UCSD-AML1 (cell line): ENCODE measurements around the gene AAGAB.

Experiments
- DNase-seq: peaks from one replicate; lab custom pipeline; 2025; ENCODE audit not compliant: unreplicated experiment; lab: John Stamatoyannopoulos, UW

The AAGAB gene

DNA sequence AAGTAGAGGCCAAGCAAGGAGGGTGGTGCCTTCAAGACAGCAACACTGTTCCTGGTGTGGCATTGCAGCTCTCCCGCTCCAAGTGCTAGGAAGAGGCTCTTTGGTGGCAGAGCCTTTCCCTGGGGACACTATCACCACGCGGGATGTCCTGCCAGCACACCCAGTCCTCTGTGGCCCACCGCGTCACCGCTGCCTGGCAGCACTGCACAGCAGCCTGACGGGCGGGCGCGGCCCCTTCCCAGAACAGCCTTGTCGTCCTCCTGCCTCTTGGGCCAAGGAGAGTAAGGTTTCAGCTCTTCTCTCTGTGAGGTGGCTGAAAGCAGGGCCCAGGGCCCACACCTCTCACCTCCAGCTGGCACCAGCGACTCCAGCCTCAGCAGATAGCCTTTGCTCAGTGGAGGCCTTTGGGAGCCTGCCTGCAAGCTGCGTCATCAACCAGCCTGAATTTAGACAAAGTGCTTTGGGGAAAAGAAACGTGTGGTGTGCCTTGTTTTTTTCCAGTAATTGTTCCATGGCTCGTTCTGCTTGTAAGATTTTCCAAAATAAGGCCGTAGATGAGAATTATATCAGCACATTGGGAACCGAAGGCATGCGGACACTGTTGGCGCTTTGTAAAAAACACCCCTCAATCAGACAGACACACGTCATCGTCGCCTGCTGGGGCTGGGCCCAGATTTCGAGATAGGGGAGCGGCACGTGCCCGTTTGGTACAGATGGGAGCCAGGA lies 65.0 kb downstream of the AAGAB start:
- no peak for DNase-seq

DNA sequence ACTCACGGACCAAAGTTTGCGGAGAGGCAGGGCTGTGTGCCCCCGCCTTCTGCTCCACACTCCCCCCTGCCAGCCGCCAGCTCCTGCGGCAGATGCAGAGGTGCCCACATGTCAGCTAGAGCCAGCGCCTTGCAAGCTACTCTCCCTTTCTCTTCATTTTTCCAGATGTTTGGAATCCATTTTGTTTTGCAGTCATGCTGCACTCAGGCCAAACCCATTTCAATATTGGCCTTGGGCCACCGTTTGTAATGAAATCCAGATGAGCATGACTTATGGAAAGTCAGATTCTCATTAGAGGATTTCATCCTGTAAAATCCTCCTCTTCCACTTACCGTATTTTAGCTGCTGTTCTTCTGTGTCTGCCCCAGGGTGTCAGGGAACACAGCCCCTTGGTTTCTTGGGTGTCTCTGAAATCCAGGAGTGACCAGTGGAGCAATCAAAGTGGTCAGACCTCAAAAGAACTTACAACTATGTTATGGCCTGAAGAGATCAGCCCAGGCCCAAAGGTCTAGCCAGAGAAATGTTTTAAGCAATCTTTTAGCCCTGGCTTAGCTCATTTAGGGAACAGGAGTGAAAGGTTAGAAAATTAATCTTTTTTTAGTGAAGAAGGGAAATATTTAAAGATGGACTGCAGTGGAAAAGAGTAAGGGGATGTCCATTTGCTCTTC lies 65.8 kb downstream of the AAGAB start:
- DNase-seq, result no peak

DNA sequence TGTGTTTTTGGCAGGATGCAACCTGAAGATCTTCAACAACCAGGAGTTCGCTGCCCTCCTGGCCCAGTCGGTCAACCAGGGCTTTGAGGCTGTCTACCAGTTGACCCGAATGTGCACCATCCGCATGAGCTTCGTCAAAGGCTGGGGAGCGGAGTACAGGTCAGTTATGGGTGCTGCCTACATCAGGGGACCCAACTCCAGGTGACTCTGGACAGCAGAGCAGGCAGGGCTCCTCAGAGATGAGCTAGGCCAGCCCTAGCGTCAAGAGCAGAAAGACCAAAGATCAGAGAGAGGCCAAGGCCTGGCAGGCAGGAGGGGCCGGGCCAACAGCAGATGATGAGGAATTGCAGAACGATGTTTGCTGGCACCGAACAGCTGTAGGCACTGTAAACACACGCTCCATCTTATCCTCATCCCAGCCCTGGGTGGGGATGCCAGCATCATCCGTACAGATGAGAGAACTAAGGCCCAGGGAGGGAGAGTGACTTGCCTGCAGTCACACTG lies 67.1 kb downstream of the AAGAB start:
- no peak for DNase-seq

DNA sequence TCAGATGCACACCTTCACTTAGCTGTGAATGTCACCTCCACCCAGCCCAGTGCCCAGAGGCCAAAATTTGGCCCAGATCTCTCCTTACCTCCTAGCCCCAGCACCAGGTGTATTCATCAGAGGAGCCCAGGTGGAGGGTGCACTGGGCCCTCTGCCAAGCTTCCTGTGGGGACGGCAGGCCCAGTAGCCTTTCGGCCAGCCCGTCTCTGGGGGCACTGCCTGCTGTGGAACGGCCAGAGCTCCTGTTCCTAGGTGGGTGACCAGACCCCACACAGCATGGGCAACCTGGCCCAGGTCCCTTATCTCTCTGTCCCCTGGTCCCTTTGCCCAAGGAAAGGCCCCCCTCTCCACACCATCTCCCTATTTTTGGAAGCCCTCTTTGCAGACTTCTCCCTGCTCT lies 67.8 kb downstream of the AAGAB start:
- DNase-seq, result no peak

DNA sequence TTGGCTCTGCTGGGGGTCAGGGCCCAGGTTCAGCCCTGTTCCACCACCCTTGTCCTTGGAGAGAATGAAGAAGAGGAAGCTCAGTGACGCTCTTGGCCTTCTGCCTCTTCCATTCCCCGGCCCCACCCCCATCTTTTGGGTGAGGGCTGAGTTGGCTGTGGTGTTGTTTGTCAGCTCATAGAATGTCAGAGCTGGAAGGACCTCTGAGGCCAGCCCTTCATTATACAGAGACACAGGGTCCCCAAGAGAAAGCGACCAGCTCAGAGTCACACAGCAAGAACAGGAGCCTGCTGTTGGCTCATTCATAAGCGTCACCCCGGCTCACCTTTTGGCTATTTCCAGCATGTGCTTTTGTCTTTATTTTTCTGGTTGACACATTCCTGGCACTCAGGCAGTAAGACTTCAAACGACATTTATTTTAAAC lies 68.2 kb downstream of the AAGAB start:
- DNase-seq, result peak; percentile 27

DNA sequence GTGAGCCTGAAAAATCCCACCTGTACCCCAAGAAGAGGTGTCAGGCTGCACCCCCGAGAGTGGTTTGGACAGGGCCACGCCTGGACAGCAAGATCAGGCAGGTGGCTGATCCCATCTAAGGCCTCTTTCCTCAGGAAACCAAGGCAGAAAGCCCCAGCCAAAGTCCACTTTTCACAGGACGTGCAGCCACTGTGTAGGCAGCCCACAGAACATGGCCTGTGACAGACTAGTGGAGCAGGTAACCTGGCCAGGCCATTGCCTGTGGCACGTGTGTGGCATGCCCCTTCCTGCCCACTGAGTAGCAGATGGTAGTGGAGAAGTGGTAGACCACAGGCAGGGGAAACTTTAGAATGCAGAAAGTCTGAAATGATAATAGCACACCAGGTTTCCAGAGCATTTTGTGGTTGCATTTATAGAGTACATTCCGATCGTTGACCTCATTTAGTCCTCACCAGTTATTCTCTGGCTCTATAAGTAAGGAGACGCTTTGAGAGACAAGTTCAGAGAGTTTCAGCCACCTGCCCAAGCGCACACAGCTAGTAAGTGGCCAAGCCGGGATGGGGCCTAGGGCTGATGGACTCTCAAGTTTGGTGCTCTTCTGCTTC lies 68.7 kb downstream of the AAGAB start:
- DNase-seq, result peak; percentile 35

DNA sequence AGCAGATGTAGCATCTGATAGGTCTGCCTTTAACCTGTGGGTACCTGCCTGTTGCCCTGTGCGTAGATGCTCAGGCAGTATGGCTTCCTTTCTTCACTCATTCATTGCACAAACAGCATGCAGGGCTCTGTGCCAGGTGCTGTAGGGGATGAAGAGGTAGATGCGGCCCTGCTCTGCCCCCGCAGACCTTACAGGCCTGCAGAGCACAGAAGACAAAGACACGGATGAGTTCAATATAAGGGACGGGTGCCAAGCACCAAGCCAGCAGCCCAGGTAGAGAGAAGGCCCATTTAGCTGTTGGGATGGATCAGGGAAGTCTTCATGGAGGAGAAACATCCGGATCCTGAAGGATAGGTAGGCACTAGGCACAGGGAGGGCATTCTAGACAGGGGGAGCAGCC lies 69.4 kb downstream of the AAGAB start:
- DNase-seq, result no peak

DNA sequence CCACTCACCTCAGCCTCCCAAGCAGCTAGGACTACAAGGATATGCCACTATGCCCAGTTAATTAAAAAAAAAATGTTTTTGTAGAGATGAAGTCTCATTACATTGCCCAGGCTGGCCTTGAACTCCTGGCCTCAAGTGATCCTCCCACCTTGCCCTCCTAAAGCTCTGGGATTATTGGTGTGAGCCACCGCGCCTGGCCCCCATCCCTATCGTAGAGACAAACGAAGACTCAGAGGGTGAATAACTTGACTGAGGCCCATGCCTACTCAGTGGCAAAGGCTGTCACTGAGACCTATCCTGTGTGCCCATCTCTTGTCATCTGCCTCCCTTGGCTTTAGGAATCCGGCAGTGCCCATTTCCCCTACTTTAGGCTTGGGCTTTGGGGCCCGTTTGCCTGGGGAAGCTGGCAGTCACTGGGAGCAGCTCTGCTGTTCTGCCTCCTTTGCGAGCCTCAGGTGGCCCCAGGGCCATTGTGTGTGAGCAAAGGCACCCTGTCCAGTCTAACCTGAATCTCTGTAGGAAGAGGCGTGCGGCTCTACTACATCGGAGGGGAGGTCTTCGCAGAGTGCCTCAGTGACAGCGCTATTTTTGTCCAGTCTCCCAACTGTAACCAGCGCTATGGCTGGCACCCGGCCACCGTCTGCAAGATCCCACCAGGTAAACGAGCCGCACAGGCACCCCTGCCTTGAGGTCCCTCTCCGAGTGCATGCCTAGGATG lies 70.1 kb downstream of the AAGAB start:
- DNase-seq, result no peak

DNA sequence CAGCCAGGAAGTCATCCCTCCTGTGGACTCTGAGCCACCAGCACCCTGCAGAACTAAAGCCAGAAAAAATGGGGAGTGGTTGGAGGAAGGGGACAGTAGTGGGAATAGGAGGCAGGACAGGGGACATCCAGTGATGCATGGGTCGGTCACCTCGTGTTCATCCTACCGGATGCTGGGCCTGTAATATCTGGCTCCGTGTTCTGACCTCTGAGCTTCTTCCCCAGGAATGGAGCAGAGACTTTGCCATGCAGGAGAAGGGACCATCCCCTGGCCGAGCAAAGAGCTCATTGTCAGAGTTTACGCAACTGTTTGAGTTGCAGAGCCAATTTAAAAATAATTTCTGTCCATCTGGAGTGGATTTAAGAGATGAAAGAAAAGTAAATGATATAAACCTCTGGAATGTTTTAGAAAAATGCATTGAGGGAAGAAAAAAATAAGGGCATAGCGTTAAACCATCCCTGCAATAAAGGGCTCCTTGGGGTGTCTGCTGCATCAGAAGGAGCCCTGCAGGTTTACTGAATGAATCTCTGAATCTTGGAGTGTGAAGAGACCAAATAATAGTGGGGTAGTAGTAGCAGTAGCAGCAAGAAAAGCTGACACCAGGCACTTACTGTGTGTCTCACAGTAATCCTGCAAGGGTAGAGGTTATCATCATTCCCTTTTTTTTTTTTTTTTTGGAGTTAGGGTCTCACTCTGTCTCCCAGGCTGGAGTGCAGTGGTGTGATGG lies 70.9 kb downstream of the AAGAB start:
- no peak for DNase-seq

DNA sequence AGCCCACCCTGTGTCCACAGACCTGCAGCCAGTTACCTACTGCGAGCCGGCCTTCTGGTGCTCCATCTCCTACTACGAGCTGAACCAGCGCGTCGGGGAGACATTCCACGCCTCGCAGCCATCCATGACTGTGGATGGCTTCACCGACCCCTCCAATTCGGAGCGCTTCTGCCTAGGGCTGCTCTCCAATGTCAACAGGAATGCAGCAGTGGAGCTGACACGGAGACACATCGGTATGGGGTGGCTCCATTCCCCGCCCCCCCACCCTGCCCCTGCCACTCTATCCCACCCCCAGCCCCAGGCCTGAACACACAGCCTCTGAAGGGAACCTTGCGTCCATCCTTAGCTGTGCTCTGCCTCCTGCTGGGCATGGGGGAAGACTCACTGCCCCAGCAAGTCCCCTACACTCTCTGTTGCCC lies 73.2 kb downstream of the AAGAB start:
- DNase-seq, result no peak

DNA sequence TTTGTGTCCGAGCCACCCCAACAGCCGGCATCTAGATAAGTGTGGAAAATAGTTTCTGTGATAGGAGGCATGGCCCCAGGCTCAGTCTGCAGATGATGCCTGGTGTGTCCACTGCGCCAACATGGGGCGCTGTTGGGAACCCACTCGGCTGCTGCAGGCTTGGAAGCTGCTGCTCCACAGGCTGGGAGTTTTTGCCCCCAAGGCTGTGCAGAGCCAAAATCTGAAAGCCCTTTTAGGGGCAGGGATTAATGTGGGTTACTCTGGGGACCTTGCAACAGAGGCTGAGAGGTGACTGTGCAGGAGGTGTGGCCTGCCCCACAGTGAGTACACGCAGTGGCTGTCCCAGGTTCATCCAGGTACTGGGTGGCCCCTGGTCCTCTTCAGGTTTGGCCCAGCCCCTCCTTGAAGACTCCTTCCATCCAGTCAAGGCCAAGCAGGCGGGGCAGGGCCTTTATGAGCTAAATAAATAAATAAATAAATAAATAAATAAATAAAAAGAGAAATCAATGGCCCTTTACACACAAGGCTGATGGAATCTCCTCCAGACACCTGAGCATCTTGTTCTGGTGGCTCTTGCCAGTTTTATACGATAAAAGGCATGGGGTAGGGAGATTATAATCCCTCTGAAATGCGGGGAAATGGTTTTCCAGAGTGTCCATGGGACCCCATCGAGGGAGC lies 73.8 kb downstream of the AAGAB start:
- peak; percentile 22 for DNase-seq

DNA sequence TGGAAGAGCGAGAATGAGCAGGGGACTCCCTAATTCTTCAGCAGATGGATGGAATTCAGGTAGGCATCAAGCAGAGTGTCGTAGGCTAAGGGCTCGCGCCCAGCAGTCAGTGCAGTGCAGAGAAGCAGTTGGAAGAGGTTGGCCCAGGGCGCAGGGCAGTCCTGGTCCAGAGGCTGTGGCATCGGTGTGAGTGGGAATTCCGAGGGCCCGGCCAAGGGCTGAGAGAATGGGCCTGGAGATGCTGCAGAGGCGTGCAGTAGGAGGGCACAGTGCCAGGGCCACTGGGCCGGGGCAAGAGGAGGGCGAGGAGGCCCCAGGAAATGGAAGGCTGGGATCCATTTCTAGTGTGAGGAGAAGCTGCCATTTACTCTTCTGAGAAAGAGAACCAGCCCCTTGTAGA lies 74.4 kb downstream of the AAGAB start:
- no peak for DNase-seq

DNA sequence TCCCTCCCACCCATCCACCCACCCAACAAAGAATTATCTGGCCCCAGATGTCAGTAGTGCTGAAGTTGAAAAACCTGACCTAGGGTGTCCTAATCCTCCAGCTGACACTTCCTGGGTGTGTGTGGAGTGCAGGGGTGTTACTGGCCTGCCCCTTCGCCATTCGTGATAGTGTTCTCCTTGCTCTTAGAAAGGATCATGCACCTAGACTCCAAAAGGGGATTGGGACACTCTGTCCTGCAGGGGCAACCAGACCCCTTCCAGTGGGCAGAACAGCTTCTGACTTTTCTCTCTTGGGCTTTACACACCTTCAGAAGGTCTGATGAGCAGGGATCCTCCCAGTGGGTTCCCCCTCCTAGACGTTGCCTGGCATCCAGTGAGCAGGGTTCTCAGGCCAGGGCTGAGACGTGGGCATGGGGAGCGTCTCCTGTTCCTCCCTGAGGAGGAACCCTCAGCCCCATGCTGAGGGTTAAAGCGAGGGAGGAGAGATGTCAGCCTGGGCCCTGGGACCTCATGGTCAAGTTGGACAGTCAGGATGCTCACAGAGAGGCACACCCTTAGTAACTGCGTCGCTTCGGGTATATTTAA lies 75.0 kb downstream of the AAGAB start:
- DNase-seq, result no peak

DNA sequence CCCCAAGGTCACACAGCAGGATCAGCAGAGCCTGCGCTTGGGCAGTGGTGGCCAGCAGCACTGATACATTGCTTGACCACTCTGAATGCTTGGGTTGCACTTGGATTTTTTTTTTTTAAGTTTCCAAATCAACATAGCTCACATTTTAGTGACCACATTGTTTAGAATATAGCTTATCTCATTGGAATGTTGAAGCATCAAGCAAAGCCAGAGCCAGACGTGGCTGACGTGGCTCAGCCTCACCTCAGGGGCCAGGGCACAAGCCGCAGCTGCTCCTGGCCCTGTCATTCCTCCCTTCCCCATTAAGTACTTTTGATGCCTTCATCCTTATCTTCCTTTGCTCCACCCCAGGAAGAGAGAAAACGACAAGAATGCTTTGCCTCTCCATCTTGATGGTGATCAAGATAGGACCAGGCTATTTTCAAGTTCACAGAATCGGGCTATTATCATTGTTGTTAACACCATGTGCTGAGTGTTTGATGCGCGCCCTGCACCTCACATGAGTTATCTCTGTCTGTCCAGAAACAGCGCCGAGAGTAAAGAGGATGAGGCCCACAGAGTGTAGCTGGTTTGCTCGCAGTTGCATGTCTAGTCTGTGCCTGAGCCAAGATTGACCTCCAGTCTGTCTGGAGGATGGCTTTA lies 75.8 kb downstream of the AAGAB start:
- DNase-seq, result no peak

DNA sequence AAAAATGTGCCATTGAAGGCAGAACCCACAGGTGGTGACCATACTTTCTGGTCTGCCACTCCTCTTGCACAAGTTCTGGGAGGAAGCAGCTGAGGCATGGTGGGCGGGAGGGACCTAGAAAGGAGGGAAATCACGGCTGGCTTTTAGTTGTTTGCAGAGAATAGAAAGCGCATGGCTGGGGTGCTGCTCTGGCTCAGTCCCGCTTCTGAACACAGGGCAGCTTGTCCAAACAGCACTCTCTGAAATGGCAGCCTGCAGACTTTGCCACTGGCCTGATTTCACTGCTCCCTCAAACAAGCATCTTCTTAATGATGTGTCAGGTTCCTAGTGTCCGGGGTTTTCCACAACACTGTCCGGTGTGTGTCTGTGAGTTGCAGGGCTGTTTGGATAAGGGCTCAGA lies 76.7 kb downstream of the AAGAB start:
- no peak for DNase-seq

DNA sequence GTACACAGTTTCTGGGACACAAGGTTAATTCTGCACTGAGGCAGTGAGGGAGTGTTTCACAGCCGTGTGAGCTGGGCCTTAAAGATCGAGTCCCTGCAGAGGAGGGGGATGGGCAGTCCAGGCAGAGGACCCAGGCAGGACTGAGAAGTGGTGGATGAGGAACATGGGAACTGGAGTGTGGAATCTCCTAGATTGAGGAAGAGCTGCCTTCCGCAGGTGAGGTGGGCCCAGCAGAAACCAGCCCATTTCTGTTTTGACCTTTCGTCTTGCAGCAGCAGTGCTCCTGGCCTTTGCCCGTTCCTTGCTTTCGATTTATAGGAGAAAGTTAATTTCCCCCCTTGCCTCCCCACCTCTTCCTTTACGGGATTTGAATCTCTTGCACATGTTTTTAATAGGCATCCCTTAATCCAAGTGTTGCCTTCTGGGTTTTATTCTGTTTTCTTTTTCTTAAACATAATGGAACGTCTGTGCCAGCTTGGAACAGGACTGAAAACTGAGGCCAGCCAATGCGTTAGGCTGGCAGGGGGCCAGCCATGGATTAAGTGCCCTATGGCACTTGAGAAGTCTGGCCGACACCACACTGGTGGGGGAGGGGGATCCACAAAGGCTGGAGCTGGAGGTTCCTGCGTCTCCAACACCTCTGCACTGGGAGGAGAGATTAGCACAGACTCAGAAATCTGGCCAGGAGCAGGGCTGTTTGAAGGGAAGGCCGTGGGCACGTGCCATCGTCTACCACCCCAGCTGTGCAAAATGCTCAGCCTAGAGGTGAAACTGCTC lies 78.1 kb downstream of the AAGAB start:
- DNase-seq, result no peak

DNA sequence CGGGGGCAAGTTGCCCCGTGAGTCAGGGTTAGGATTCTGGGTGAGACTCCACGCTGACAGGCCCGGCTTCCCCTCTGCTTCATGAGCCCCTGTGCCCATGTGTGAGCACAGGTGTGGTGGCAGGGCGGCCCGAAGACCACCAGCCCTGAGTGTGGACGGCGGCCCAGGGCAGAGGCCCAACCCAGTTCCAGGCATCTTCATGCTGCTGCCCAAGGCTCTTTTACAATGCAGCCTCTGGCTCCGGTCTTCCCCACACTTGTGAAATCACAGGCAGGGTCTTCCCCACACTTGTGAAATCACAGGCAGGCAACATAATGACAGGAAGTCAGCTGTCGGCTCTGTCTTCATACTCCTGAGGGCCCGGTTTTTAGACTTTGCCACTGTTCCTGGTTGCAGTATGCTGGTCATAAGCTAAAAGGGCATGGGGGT lies 78.8 kb downstream of the AAGAB start:
- no peak for DNase-seq

DNA sequence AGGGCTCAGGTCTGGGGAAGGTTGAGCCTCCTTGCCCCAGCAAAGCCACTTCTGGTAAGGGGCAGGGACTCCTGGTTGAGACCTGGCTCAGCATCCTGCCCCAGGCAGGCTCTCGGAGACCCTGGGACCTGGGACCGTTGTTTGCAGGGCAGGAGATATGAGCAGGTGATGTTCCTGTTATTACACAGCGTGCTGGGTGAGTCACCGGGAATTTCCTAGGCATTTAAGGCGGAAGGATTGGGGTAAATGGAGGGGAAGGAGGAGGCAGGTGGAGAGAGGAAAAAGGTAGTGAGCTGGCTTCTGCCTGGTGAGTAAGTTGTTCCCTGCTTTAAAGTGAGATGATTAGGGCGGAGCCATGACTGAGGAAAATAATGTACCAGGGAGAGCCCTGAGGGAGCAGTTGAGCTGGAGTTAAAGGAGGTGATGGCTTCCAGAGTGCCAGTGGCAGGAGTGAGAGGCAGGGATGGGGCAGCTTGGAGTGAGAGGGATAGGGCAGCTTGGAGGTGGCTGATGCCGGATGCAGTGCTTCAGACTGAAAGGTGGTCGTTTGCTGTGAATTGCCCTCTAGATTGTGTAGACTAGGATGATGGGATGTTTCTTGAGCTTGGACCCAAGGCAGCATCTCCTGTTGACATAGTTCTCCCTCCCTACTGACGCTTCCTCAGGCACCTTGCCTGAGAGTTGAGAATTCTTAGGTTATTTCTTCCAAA lies 79.4 kb downstream of the AAGAB start:
- DNase-seq, result no peak
